Upper lobe of left lung (tissue), 4 donors: Measurements from ENCODE around the gene ACP4.

ENCODE experiments used
- CTCF ChIP-seq, 6 experiments: fragments of 450-650 bp in 4 of 6; fragments of 200-600 bp in 2 of 6; sonication (generic) in 2 of 6; IDR thresholded peaks; one replicate each; pipeline ENCODE4 v1.5.1; 2016 to 2019; ENCODE audit warnings: antibody characterized with exemption in 6 of 6
- POLR2A ChIP-seq, 4 donors: fragments of 450-650 bp; IDR thresholded peaks; one replicate each; pipeline ENCODE4 v1.5.1; 2016 to 2017; ENCODE audit warnings: antibody characterized with exemption in 4 of 4, mild to moderate bottlenecking in 2 of 4

GRCh38 chr19:50778906-50779430 lies 11.2 kb upstream of the ACP4 start:
- TF ChIP-seq CTCF (IDR thresholded peaks at IDR 0.05) (no peak), POLR2A (IDR thresholded peaks at IDR 0.05) (no peak)
